Muscle of leg (tissue), 11 donors: Measurements from ENCODE around the gene CCDC148. TPM values are rescaled to one million over a fixed set of nuclear protein-coding genes. Genes with fewer than 3 reads are reported as not detected.

Experiments
- DNase-seq: peaks from one replicate; pipeline ENCODE4 v3.0.0; 2013
- H3K27ac ChIP-seq: one replicate; pipeline ENCODE4 v1.5.1; 2013; ENCODE audit warnings: mild to moderate bottlenecking, low read length, control low read depth
- H3K27me3 ChIP-seq: one replicate; pipeline ENCODE4 v1.6.1; 2013; ENCODE audit warnings: low read length; ENCODE audit not compliant: control insufficient read depth, insufficient read depth
- H3K36me3 ChIP-seq: one replicate; pipeline ENCODE4 v1.6.1; 2013; ENCODE audit warnings: low read length; ENCODE audit not compliant: control insufficient read depth, insufficient read depth
- H3K4me1 ChIP-seq: one replicate; pipeline ENCODE4 v1.6.1; 2013; ENCODE audit warnings: low read length; ENCODE audit not compliant: control insufficient read depth, insufficient read depth
- H3K4me3 ChIP-seq: one replicate; pipeline ENCODE4 v1.5.1; 2013; ENCODE audit warnings: low read length, control low read depth
- H3K9me3 ChIP-seq: replicated peaks from 2 replicates; pipeline ENCODE4 v1.6.1; 2013; ENCODE audit warnings: low read depth, low read length; ENCODE audit not compliant: control insufficient read depth
- WGBS: methylation state at CpG from one replicate; pipeline ENCODE4 v1.1.5; 2013; ENCODE audit warnings: missing lambda C conversion rate; ENCODE audit not compliant: insufficient coverage; 5-methylcytosine and 5-hydroxymethylcytosine counted together
- polyA plus RNA-seq, 8 donors: library from polyadenylated mRNA; unstranded; fragments of 120-200 nt; gene quantifications; one replicate each; pipeline versions ENCODE4 v1.2.1 to v1.2.3, GENCODE V29; 2013; ENCODE audit warnings: inconsistent platforms in 1 of 8, low replicate concordance in 1 of 8; ENCODE audit not compliant: insufficient read length in 8 of 8, insufficient read depth in 1 of 8
- total RNA-seq: library from RNA; stranded (reverse); fragments of 120-200 nt; gene quantifications from one replicate; pipeline ENCODE4 v1.2.4, GENCODE V29; 2013

CCDC148 gene
- total and polyA plus RNA-seq, 9 donors: 0.24 to 1.2 (median 0.36) TPM

DNA sequence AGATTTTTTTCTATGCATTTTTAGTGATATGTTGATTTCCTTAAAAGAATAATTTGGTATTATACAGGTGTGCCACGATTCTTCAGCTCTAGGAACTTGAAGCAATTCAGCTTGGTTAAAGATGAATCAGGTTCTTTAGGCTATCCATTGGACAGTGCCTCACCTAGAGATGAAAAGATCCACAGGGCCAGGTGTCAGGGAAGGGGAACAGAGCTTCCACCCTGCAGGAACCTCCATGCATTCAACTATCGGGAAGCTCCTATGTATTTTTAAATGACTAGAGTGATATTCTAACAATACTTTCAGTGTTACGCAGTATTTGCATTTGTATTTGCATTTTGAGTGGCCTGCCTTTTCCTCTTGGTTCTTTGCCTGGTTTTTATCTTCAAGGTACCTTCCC lies 40.4 kb upstream of the CCDC148 start:
- no peak overlapping the region for H3K27ac ChIP-seq
- H3K4me1 ChIP-seq: peaks cover 9% of the 10 kb centered on the region
- H3K4me3 ChIP-seq: no peak overlapping the region
- no peak for DNase-seq
- no peaks in the 10 kb centered on the region for H3K27me3 ChIP-seq
- H3K9me3 ChIP-seq: no peaks in the 10 kb centered on the region
- no peaks in the 10 kb centered on the region for H3K36me3 ChIP-seq
- no CpG with 5 or more reads among the region's 3 CpGs for WGBS

GRCh38 chr2:158495175-158495574 lies 38.6 kb upstream of the CCDC148 start:
- no peak overlapping the region for H3K27ac ChIP-seq
- DNase-seq: peak; percentile 50

GRCh38 chr2:158493458-158493857 lies 36.9 kb upstream of the CCDC148 start:
- Histone ChIP-seq H3K9me3 (no peaks in the 10 kb centered on the region), H3K4me1 (peaks cover 4% of the 10 kb centered on the region), H3K36me3 (no peaks in the 10 kb centered on the region), H3K4me3 (no peak overlapping the region), H3K27me3 (no peaks in the 10 kb centered on the region), H3K27ac (no peak overlapping the region)
- 41% methylated on average over 2 of the region's 2 CpGs for WGBS
- no peak for DNase-seq

More at GRCh38 chr2:158495175-158495574, 38.6 kb upstream of the CCDC148 start:
- 69% methylated on average over 2 of the region's 5 CpGs for WGBS
- H3K27me3 ChIP-seq: no peaks in the 10 kb centered on the region
- H3K4me3 ChIP-seq: no peak overlapping the region
- H3K36me3 ChIP-seq: no peaks in the 10 kb centered on the region
- no peaks in the 10 kb centered on the region for H3K4me1 ChIP-seq
- no peaks in the 10 kb centered on the region for H3K9me3 ChIP-seq

- no peak overlapping the region for H3K4me3 ChIP-seq
- H3K9me3 ChIP-seq: no peaks in the 10 kb centered on the region
- 100% methylated on average over 2 of the region's 4 CpGs for WGBS
- H3K27me3 ChIP-seq: no peaks in the 10 kb centered on the region
- no peak overlapping the region for H3K27ac ChIP-seq
- no peak for DNase-seq
- no peaks in the 10 kb centered on the region for H3K36me3 ChIP-seq
- H3K4me1 ChIP-seq: peaks cover 4% of the 10 kb centered on the region
Measured at GRCh38 chr2:158491072-158491471, 34.5 kb upstream of the CCDC148 start.

GRCh38 chr2:158489366-158490112 lies 33.0 kb upstream of the CCDC148 start:
- Histone ChIP-seq H3K36me3 (no peaks in the 10 kb centered on the region), H3K4me1 (peaks cover 4% of the 10 kb centered on the region), H3K27me3 (no peaks in the 10 kb centered on the region), H3K9me3 (no peaks in the 10 kb centered on the region), H3K27ac (no peak overlapping the region), H3K4me3 (no peak overlapping the region)
- 57% methylated on average over 1 of the region's 6 CpGs for WGBS
- DNase-seq: no peak

- no peak for DNase-seq
- Histone ChIP-seq H3K27ac (no peak overlapping the region), H3K36me3 (no peaks in the 10 kb centered on the region), H3K4me1 (peaks cover 4% of the 10 kb centered on the region), H3K27me3 (no peaks in the 10 kb centered on the region), H3K4me3 (no peak overlapping the region), H3K9me3 (no peaks in the 10 kb centered on the region)
- no CpG with 5 or more reads among the region's 2 CpGs for WGBS
Measured at GRCh38 chr2:158488442-158489216, 32.1 kb upstream of the CCDC148 start.

DNA sequence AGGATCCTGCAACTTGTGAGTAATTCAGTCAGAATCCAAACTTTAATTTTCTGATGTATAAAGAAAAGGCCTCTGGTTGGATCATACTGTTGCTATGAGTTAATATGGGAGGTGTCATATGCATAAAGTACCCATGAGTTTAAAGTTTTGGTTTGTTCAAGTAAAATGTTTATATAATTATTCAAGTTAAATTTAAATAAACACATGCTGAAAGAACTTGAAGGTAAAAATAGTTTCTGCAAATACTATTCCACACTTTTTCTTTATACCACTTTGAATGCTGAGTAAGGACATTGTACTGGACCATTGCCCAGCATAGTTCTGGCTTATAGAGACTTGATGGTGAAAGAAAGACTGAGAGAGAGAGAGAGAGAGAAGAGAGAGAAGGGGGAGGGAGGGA lies 30.9 kb upstream of the CCDC148 start:
- peak; percentile 84 for DNase-seq
- no peaks in the 10 kb centered on the region for H3K9me3 ChIP-seq
- peaks cover 4% of the 10 kb centered on the region for H3K4me1 ChIP-seq
- H3K36me3 ChIP-seq: no peaks in the 10 kb centered on the region
- no peak overlapping the region for H3K27ac ChIP-seq
- H3K4me3 ChIP-seq: no peak overlapping the region
- H3K27me3 ChIP-seq: no peaks in the 10 kb centered on the region

GRCh38 chr2:158486970-158487325 lies 30.4 kb upstream of the CCDC148 start:
- DNase-seq: no peak
- Histone ChIP-seq H3K4me3 (no peak overlapping the region), H3K4me1 (peaks cover 4% of the 10 kb centered on the region), H3K27me3 (no peaks in the 10 kb centered on the region), H3K36me3 (no peaks in the 10 kb centered on the region), H3K27ac (no peak overlapping the region), H3K9me3 (no peaks in the 10 kb centered on the region)
- WGBS: no CpG with 5 or more reads among the region's 5 CpGs

DNA sequence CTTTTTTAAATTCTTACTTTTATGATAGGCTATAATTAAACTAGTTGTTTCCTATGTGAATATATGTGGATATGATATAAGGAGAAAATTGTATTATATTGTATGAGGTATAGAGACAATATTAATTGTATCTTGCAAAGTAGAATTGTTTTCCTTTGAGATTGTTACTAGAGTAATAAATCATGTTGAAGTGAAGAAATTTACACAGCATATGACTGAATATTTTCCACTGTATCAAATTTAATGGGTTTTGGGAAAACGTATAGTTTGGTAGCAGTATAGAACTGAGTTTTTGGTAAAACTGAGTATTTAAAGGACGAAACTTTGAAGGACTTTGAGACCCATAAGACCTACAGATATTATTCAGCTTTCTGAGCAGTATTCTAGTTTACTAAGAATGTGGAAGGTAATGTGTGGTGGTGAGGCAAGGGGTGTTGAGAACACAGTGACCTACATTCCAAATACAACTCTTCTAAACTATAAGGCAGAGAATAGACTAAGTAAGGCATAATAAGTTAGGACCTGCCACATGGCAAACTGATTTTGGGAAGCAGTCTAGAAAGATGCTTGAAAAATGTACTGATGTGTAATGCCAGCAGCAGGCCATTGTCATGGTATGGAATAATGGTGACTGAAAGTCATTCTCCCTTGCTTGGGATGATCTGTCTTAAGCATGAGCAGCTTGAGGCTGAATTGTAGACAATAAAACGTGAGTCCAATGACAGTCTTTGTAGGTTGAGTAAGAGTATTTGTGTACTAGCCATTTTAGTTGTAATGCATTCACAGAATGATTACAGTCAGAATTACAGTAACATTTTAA lies 29.8 kb upstream of the CCDC148 start:
- no CpG with 5 or more reads among the region's 3 CpGs for WGBS
- Histone ChIP-seq H3K4me3 (no peak overlapping the region), H3K36me3 (no peaks in the 10 kb centered on the region), H3K27ac (no peak overlapping the region), H3K4me1 (peaks cover 4% of the 10 kb centered on the region), H3K27me3 (no peaks in the 10 kb centered on the region), H3K9me3 (no peaks in the 10 kb centered on the region)
- DNase-seq: no peak
